GM21786 (cell line): Measurements from ENCODE around the gene TMEM81.

Source experiments
- ATAC-seq: cut with Tn5 transposase; IDR thresholded peaks from one replicate; pipeline ENCODE4 v1.9.1; 2021; ENCODE audit not compliant: unreplicated experiment

TMEM81 gene

GRCh38 chr1:205077158-205077933 lies 6.9 kb downstream of the TMEM81 start:
- no peak for ATAC-seq

GRCh38 chr1:205076245-205076761 lies 8.0 kb downstream of the TMEM81 start:
- no peak for ATAC-seq

DNA sequence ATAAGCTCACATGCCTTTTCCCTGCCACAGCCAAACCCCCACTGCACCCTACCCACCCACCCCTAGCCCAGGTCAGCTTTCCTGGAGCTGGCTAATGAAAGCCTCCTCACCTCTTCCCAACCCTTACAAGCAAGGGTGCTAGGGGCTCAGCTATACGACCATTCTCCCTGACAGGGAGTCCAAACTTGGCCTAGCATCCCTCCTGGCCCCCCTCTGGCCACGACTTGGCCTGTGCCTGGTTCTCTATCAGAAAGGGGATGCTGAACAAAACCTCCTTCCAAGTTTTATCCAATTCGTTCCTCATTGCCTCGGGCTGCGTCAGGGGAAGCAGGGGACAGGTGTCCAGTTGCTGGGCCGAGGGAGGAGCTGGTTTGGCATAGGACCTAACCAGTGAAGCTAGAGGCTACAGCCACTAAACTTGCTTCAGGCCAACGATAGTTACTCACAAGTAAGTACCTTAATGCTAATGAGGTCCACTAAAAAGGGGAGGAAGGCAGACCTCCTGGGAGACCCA lies 8.6 kb downstream of the TMEM81 start:
- ATAC-seq = no peak

- no peak for ATAC-seq
Observed at GRCh38 chr1:205074513-205074912, 9.7 kb downstream of the TMEM81 start.

DNA sequence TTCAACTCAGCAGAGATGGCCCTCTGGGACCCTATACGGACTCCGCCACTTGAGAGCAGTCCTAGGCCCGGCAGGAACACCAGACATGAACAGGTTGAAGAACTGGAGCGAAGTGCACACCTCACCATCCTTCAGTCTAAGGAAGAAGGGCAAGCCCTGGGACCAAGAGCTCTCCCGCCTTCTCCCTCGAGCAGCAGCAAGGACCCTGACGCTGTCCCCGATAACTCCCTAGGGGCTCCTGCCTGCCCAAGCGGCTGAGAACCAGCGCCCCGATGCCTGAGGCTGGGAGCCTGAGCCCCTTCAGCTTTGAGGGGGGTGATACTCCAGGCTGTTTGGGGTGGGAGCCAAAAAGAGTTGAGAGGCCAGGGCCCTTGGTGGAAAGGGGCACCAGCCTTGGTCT lies 10.2 kb downstream of the TMEM81 start:
- no peak for ATAC-seq

DNA sequence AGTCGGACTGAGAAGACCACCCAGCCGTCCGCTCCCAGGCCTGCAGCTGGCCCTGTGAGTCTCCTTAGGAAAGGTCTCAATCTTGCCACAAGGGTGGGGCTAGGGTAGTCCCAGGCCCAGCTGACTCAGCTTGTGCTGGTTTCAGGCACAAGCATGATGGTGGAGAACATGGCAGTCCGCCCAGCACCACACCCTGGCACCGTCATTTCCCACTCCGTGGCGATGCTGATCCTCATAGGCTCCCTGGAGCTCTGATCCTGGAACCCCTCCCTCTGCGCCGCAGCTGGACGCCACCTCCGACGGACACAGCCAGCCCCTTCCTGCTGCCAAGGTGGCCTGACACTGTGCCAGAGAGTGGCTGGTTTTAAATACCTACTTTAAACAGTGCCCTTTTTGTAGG lies 10.7 kb downstream of the TMEM81 start:
- ATAC-seq = no peak

- ATAC-seq = no peak
Observed at GRCh38 chr1:205072881-205073280, 11.4 kb downstream of the TMEM81 start.

DNA sequence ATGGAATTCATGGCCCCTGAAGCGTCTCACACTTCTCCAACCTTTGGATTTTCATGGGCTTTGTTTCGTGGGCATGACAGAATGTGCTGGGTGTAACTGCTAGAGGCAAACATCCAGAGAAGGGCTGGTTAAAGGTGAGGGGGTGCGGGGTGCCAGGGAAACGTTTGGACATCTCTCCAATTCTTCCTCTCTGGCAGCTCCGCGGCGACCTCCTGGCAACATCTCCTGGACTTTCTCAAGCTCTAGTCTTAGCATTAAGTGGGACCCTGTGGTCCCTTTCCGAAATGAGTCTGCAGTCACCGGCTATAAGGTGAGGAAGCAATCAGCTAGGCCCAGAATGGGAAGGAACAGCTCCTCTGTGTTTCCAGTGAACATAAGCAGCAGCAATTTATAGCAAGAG lies 12.0 kb downstream of the TMEM81 start:
- ATAC-seq = no peak

GRCh38 chr1:205071801-205072200 lies 12.5 kb downstream of the TMEM81 start:
- ATAC-seq = no peak

DNA sequence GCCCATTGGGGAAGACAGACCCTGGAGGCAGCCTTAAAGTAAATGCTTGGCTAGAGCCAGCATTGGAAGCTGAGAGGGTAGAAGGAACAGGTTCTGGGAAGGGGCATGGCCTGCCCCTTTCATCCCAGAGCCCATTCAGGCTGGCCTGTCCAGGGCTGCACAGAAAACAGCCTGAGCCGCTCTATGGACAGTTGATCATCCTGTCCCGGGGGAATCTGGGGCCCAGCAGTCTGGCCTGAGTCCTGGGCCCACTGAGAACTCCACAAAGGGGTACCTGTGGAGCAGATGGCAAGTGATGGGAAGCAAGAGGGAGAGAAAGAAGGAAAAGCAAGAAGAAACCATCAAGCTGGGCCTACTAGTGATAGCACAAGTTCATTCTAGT lies 13.2 kb downstream of the TMEM81 start:
- no peak for ATAC-seq

- ATAC-seq = no peak
Observed at GRCh38 chr1:205069371-205070125, 14.7 kb downstream of the TMEM81 start.

- no peak for ATAC-seq
Observed at GRCh38 chr1:205068457-205069040, 15.7 kb downstream of the TMEM81 start.

DNA sequence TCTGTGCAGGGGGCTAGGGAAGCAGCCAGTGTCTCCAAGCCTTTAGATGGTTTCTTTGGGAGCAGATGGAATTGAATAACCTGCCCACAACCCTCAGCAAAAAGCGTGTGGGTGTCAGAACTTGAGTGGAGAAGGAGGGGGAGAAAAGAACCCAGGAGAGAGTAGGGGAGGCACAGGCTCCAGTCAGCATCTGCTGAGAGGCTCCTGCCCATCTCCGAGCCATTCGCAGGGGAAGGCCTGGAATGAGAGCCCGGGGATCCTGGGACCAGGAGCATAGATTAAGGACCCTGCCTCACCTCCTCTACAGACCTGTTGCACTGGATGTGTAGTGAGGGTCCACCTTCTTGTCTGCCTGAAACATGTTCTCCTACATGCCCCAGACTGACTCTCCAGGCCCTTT lies 16.3 kb downstream of the TMEM81 start:
- no peak for ATAC-seq

DNA sequence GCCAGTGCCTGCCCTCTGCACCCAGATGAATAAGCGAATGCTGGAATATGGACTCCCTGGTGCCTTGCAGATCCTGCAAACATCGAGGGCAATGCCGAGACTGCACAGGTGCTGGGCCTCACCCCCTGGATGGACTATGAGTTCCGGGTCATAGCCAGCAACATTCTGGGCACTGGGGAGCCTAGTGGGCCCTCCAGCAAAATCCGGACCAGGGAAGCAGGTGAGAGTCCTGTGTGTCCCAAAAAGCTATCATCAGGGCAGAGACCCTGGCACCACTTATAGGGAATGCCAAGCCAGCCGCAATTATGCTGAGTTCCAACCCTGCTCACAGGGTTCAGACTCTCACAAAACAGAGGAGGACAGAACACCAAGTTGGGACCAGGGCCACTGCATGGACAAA lies 17.2 kb downstream of the TMEM81 start:
- ATAC-seq = no peak

DNA sequence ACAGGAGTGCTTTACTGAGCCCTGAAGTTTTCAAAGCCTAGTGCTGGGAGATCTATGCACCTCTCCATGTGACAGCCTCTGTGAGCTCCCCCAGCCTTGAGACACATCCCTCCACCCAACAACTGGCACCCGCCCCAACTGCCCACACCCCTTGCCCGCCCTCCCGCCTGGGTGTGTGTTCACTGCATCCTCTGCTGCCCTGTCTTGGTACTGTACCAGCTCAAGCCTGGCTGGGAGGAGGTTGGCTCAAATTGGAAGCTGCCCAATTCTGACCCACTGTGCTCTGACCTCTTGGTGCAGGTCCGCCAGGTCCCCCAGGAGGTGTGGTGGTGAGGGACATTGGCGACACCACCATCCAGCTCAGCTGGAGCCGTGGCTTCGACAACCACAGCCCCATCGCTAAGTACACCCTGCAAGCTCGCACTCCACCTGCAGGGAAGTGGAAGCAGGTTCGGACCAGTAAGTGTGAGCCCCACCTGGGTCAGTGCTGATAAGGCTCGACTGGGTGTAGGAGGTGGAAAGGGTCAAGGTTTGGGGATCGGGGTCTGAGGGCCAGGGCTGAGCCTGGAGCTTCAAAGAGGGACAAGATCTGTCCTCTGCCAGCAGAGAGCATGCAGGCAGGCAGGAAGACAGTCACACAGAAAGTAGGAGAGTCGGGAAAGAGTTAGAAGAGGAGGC lies 18.0 kb downstream of the TMEM81 start:
- no peak for ATAC-seq

GRCh38 chr1:205065666-205066065 lies 18.6 kb downstream of the TMEM81 start:
- ATAC-seq = no peak

- no peak for ATAC-seq
Observed at GRCh38 chr1:205064741-205065316, 19.4 kb downstream of the TMEM81 start.

- ATAC-seq = no peak
Observed at GRCh38 chr1:205064301-205064700, 20.0 kb downstream of the TMEM81 start.

DNA sequence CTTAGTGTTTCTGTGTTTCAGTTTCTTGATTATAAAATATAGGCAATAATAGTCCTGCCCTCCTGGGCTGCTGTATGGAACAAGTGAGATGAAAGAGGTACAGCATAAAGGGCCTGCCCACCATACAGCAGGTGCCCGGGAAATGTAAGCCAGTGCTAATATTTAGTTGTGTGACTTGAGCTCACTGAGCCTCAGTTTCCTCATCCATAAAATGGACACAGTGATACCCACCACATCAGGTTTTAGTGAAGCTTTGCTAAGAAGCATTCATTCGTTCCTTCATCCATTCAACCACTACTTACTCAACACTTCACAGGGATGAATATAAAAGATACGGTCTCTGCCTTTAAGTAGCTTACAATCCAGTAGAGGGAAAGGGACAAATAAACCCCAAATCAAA lies 21.4 kb downstream of the TMEM81 start:
- ATAC-seq = no peak

- no peak for ATAC-seq
Observed at GRCh38 chr1:205062319-205062718, 21.9 kb downstream of the TMEM81 start.

DNA sequence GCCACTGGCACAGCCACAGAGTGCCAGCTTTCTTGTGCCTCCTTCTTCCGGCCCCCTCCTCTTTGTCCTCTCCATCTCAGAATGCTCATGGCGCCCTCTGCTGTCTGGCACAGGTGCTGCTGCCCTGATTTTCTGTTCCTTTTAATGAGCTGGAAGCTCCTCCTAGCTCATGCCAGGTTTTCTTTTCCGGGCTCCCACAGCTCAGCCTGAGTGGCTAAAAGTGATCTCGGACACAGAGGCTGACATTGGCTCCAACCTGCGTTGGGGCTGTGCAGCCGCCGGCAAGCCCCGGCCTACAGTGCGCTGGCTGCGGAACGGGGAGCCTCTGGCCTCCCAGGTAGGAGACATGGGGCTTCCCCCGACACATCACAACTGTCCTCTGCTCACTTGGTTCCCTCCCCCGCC lies 22.6 kb downstream of the TMEM81 start:
- ATAC-seq = no peak
